ENCODE data around the gene TLK2.
"Not testable (repeated sequence)": the region's sequence is repeated elsewhere in the genome, so short reads cannot be mapped to it uniquely, and the experiment has no call there.

The TLK2 gene

GRCh38 chr17:62552851-62553659, 74.4 kb downstream of the TLK2 start:
- H3K4me1 ChIP-seq (ENCODE audit: control insufficient read depth in 5 of 5, insufficient read depth in 5 of 5, low read length in 5 of 5); H3K27me3 ChIP-seq (ENCODE audit: control insufficient read depth in 5 of 5, insufficient read depth in 4 of 5, low read length in 5 of 5); H3K4me3 ChIP-seq (ENCODE audit: low read depth in 1 of 5, low read length in 5 of 5); H3K9me3 ChIP-seq (ENCODE audit: control insufficient read depth in 5 of 5, low read length in 5 of 5); H3K9ac ChIP-seq (ENCODE audit: low read length in 5 of 5); H3K36me3 ChIP-seq (ENCODE audit: control insufficient read depth in 5 of 5, insufficient read depth in 5 of 5, low read length in 5 of 5); H3K27ac ChIP-seq (ENCODE audit: low read depth, low read length): not testable (repeated sequence)

GRCh38 chr17:62557532-62557931, 78.9 kb downstream of the TLK2 start:
- not testable (repeated sequence) for H3K9ac ChIP-seq (ENCODE audit: low read length in 5 of 5); H3K36me3 ChIP-seq (ENCODE audit: control insufficient read depth in 5 of 5, insufficient read depth in 5 of 5, low read length in 5 of 5); H3K4me3 ChIP-seq (ENCODE audit: low read depth in 1 of 5, low read length in 5 of 5); H3K27me3 ChIP-seq (ENCODE audit: control insufficient read depth in 5 of 5, insufficient read depth in 4 of 5, low read length in 5 of 5); H3K9me3 ChIP-seq (ENCODE audit: control insufficient read depth in 5 of 5, low read length in 5 of 5); H3K4me1 ChIP-seq (ENCODE audit: control insufficient read depth in 5 of 5, insufficient read depth in 5 of 5, low read length in 5 of 5); H3K27ac ChIP-seq (ENCODE audit: low read depth, low read length)

GRCh38 chr17:62558941-62559340, 80.3 kb downstream of the TLK2 start:
- H3K4me3 ChIP-seq (ENCODE audit: low read depth in 1 of 5, low read length in 5 of 5); H3K9me3 ChIP-seq (ENCODE audit: control insufficient read depth in 5 of 5, low read length in 5 of 5); H3K27ac ChIP-seq (ENCODE audit: low read depth, low read length); H3K9ac ChIP-seq (ENCODE audit: low read length in 5 of 5); H3K4me1 ChIP-seq (ENCODE audit: control insufficient read depth in 5 of 5, insufficient read depth in 5 of 5, low read length in 5 of 5); H3K36me3 ChIP-seq (ENCODE audit: control insufficient read depth in 5 of 5, insufficient read depth in 5 of 5, low read length in 5 of 5); H3K27me3 ChIP-seq (ENCODE audit: control insufficient read depth in 5 of 5, insufficient read depth in 4 of 5, low read length in 5 of 5): not testable (repeated sequence)

GRCh38 chr17:62560971-62561370, 82.3 kb downstream of the TLK2 start:
- not testable (repeated sequence) for H3K9ac ChIP-seq (ENCODE audit: low read length in 5 of 5); H3K4me3 ChIP-seq (ENCODE audit: low read depth in 1 of 5, low read length in 5 of 5)
- H3K36me3 ChIP-seq (ENCODE audit: control insufficient read depth in 5 of 5, insufficient read depth in 5 of 5, low read length in 5 of 5) = peaks cover 7 to 17% (median 14%) of the 10 kb centered on the region in 5 donors

GRCh38 chr17:62562656-62563055, 84.0 kb downstream of the TLK2 start:
- peaks cover 11 to 26% (median 21%) of the 10 kb centered on the region in 5 donors for H3K36me3 ChIP-seq (ENCODE audit: control insufficient read depth in 5 of 5, insufficient read depth in 5 of 5, low read length in 5 of 5)
- H3K4me1 ChIP-seq (ENCODE audit: control insufficient read depth in 5 of 5, insufficient read depth in 5 of 5, low read length in 5 of 5) = no peaks in the 10 kb centered on the region
- H3K9ac ChIP-seq (ENCODE audit: low read length in 5 of 5) = no peak overlapping the region
- no peaks in the 10 kb centered on the region for H3K27me3 ChIP-seq (ENCODE audit: control insufficient read depth in 5 of 5, insufficient read depth in 4 of 5, low read length in 5 of 5)
- H3K9me3 ChIP-seq (ENCODE audit: control insufficient read depth in 5 of 5, low read length in 5 of 5) = no peaks in the 10 kb centered on the region
- H3K4me3 ChIP-seq (ENCODE audit: low read depth in 1 of 5, low read length in 5 of 5) = no peak overlapping the region
- no peak overlapping the region for H3K27ac ChIP-seq (ENCODE audit: low read depth, low read length)

More at GRCh38 chr17:62560971-62561370, 82.3 kb downstream of the TLK2 start:
- not testable (repeated sequence) for H3K4me1 ChIP-seq (ENCODE audit: control insufficient read depth in 5 of 5, insufficient read depth in 5 of 5, low read length in 5 of 5); H3K9me3 ChIP-seq (ENCODE audit: control insufficient read depth in 5 of 5, low read length in 5 of 5); H3K27me3 ChIP-seq (ENCODE audit: control insufficient read depth in 5 of 5, insufficient read depth in 4 of 5, low read length in 5 of 5); H3K27ac ChIP-seq (ENCODE audit: low read depth, low read length)

- no peak overlapping the region for H3K27ac ChIP-seq (ENCODE audit: low read depth, low read length)
- H3K4me3 ChIP-seq (ENCODE audit: low read depth in 1 of 5, low read length in 5 of 5) = no peak overlapping the region
- no peaks in the 10 kb centered on the region for H3K9me3 ChIP-seq (ENCODE audit: control insufficient read depth in 5 of 5, low read length in 5 of 5)
- H3K4me1 ChIP-seq (ENCODE audit: control insufficient read depth in 5 of 5, insufficient read depth in 5 of 5, low read length in 5 of 5) = no peaks in the 10 kb centered on the region
- H3K27me3 ChIP-seq (ENCODE audit: control insufficient read depth in 5 of 5, insufficient read depth in 4 of 5, low read length in 5 of 5) = no peaks in the 10 kb centered on the region
- no peak overlapping the region for H3K9ac ChIP-seq (ENCODE audit: low read length in 5 of 5)
- H3K36me3 ChIP-seq (ENCODE audit: control insufficient read depth in 5 of 5, insufficient read depth in 5 of 5, low read length in 5 of 5) = peaks cover 14 to 31% (median 25%) of the 10 kb centered on the region in 5 donors
Measured at GRCh38 chr17:62565817-62566216, 87.2 kb downstream of the TLK2 start.

GRCh38 chr17:62566996-62567578, 88.5 kb downstream of the TLK2 start:
- Histone ChIP-seq H3K27me3 (ENCODE audit: control insufficient read depth in 5 of 5, insufficient read depth in 4 of 5, low read length in 5 of 5) (no peaks in the 10 kb centered on the region), H3K9me3 (ENCODE audit: control insufficient read depth in 5 of 5, low read length in 5 of 5) (no peaks in the 10 kb centered on the region), H3K4me1 (ENCODE audit: control insufficient read depth in 5 of 5, insufficient read depth in 5 of 5, low read length in 5 of 5) (no peaks in the 10 kb centered on the region), H3K9ac (ENCODE audit: low read length in 5 of 5) (no peak overlapping the region), H3K4me3 (ENCODE audit: low read depth in 1 of 5, low read length in 5 of 5) (no peak overlapping the region), H3K36me3 (ENCODE audit: control insufficient read depth in 5 of 5, insufficient read depth in 5 of 5, low read length in 5 of 5) (peaks cover 14 to 31% (median 28%) of the 10 kb centered on the region in 5 donors), H3K27ac (ENCODE audit: low read depth, low read length) (no peak overlapping the region)

GRCh38 chr17:62572488-62572887, 93.9 kb downstream of the TLK2 start:
- no peaks in the 10 kb centered on the region for H3K9me3 ChIP-seq (ENCODE audit: control insufficient read depth in 5 of 5, low read length in 5 of 5)
- peak overlapping the region; percentile 31 for H3K27ac ChIP-seq (ENCODE audit: low read depth, low read length)
- H3K36me3 ChIP-seq (ENCODE audit: control insufficient read depth in 5 of 5, insufficient read depth in 5 of 5, low read length in 5 of 5) = peaks cover 30 to 37% (median 36%) of the 10 kb centered on the region in 5 donors
- no peak overlapping the region for H3K4me3 ChIP-seq (ENCODE audit: low read depth in 1 of 5, low read length in 5 of 5)
- no peaks in the 10 kb centered on the region for H3K27me3 ChIP-seq (ENCODE audit: control insufficient read depth in 5 of 5, insufficient read depth in 4 of 5, low read length in 5 of 5)
- peaks cover 0 to 7% (median 0%) of the 10 kb centered on the region in 5 donors for H3K4me1 ChIP-seq (ENCODE audit: control insufficient read depth in 5 of 5, insufficient read depth in 5 of 5, low read length in 5 of 5)
- no peak overlapping the region for H3K9ac ChIP-seq (ENCODE audit: low read length in 5 of 5)

GRCh38 chr17:62572888-62573401, 94.3 kb downstream of the TLK2 start:
- Histone ChIP-seq H3K9me3 (ENCODE audit: control insufficient read depth in 5 of 5, low read length in 5 of 5) (no peaks in the 10 kb centered on the region), H3K9ac (ENCODE audit: low read length in 5 of 5) (no peak overlapping the region), H3K4me3 (ENCODE audit: low read depth in 1 of 5, low read length in 5 of 5) (no peak overlapping the region), H3K27me3 (ENCODE audit: control insufficient read depth in 5 of 5, insufficient read depth in 4 of 5, low read length in 5 of 5) (no peaks in the 10 kb centered on the region), H3K27ac (ENCODE audit: low read depth, low read length) (peak overlapping the region; percentile 31), H3K36me3 (ENCODE audit: control insufficient read depth in 5 of 5, insufficient read depth in 5 of 5, low read length in 5 of 5) (peaks cover 32 to 38% (median 36%) of the 10 kb centered on the region in 5 donors), H3K4me1 (ENCODE audit: control insufficient read depth in 5 of 5, insufficient read depth in 5 of 5, low read length in 5 of 5) (peaks cover 0 to 7% (median 0%) of the 10 kb centered on the region in 5 donors)

- no peak overlapping the region for H3K4me3 ChIP-seq (ENCODE audit: low read depth in 1 of 5, low read length in 5 of 5)
- H3K27ac ChIP-seq (ENCODE audit: low read depth, low read length) = peak overlapping the region; percentile 31
- peaks cover 0 to 7% (median 0%) of the 10 kb centered on the region in 5 donors for H3K4me1 ChIP-seq (ENCODE audit: control insufficient read depth in 5 of 5, insufficient read depth in 5 of 5, low read length in 5 of 5)
- no peaks in the 10 kb centered on the region for H3K27me3 ChIP-seq (ENCODE audit: control insufficient read depth in 5 of 5, insufficient read depth in 4 of 5, low read length in 5 of 5)
- H3K36me3 ChIP-seq (ENCODE audit: control insufficient read depth in 5 of 5, insufficient read depth in 5 of 5, low read length in 5 of 5) = peaks cover 32 to 42% (median 38%) of the 10 kb centered on the region in 5 donors
- no peak overlapping the region for H3K9ac ChIP-seq (ENCODE audit: low read length in 5 of 5)
- no peaks in the 10 kb centered on the region for H3K9me3 ChIP-seq (ENCODE audit: control insufficient read depth in 5 of 5, low read length in 5 of 5)
Measured at GRCh38 chr17:62573480-62574117, 95.0 kb downstream of the TLK2 start.
